ENCODE measurements around the gene SORCS1.

Gene SORCS1

GRCh38 chr10:106631016-106631702, 533.3 kb downstream of the SORCS1 start:
- TF ChIP-seq CTCF (IDR thresholded peaks at IDR 0.05; ENCODE audit: extremely low read depth, missing control alignments), result no peak
- DNase-seq (ENCODE audit: low spot score), result no peak

- no peak for TF ChIP-seq CTCF (IDR thresholded peaks at IDR 0.05; ENCODE audit: extremely low read depth, missing control alignments)
- no peak for DNase-seq (ENCODE audit: low spot score)
Observed at GRCh38 chr10:106626371-106626770, 538.1 kb downstream of the SORCS1 start.

- TF ChIP-seq CTCF (IDR thresholded peaks at IDR 0.05; ENCODE audit: extremely low read depth, missing control alignments), result no peak
Observed at GRCh38 chr10:106625751-106626150, 538.8 kb downstream of the SORCS1 start.

GRCh38 chr10:106619346-106619745, 545.2 kb downstream of the SORCS1 start:
- DNase-seq (ENCODE audit: low spot score), result no peak
- no peak for TF ChIP-seq CTCF (IDR thresholded peaks at IDR 0.05; ENCODE audit: extremely low read depth, missing control alignments)

More at GRCh38 chr10:106625751-106626150, 538.8 kb downstream of the SORCS1 start:
- no peak for DNase-seq (ENCODE audit: low spot score)

- no peak for DNase-seq (ENCODE audit: low spot score)
- no peak for TF ChIP-seq CTCF (IDR thresholded peaks at IDR 0.05; ENCODE audit: extremely low read depth, missing control alignments)
Observed at GRCh38 chr10:106618646-106619045, 545.9 kb downstream of the SORCS1 start.

GRCh38 chr10:106615081-106615480, 549.4 kb downstream of the SORCS1 start:
- no peak for TF ChIP-seq CTCF (IDR thresholded peaks at IDR 0.05; ENCODE audit: extremely low read depth, missing control alignments)
- no peak for DNase-seq (ENCODE audit: low spot score)

- TF ChIP-seq CTCF (IDR thresholded peaks at IDR 0.05; ENCODE audit: extremely low read depth, missing control alignments), result no peak
- no peak for DNase-seq (ENCODE audit: low spot score)
Observed at GRCh38 chr10:106614293-106614692, 550.2 kb downstream of the SORCS1 start.
